Activated naive CD4-positive, alpha-beta T cell treated with anti-CD3 and anti-CD28 coated beads, Interleukin-2, amount 50 U/mL, for 16 hours (primary cell): ENCODE measurements around the gene ADAM23.

Source experiments
- DNase-seq: peaks from one replicate; pipeline ENCODE4 v3.0.0-alpha.2; 2020

The ADAM23 gene

DNA sequence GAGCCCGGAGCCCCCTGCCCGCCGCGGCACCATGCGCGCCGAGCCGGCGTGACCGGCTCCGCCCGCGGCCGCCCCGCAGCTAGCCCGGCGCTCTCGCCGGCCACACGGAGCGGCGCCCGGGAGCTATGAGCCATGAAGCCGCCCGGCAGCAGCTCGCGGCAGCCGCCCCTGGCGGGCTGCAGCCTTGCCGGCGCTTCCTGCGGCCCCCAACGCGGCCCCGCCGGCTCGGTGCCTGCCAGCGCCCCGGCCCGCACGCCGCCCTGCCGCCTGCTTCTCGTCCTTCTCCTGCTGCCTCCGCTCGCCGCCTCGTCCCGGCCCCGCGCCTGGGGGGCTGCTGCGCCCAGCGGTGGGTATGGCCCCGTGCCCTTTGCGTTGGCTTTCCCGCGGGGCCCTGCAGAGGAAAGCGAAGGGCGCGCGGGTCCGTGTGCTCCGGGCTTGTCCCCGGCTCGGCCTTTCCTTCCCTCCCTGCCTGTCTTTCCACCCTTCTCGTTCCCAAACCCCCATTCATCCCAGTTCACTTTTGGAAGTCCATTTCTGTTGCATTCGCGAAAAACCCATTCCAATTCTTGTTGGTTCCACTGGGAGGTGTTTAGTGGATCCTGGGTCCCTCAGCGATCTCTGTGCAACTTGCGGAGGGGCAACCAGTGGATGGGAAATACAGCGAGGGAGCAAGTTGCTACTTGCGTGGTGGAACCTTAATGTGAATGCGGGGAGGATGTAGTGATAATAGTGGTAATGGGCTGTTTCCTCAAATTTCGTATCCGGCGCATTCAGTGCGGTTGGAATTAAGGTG is 599 bp downstream of the ADAM23 start:
- DNase-seq = no peak

DNA sequence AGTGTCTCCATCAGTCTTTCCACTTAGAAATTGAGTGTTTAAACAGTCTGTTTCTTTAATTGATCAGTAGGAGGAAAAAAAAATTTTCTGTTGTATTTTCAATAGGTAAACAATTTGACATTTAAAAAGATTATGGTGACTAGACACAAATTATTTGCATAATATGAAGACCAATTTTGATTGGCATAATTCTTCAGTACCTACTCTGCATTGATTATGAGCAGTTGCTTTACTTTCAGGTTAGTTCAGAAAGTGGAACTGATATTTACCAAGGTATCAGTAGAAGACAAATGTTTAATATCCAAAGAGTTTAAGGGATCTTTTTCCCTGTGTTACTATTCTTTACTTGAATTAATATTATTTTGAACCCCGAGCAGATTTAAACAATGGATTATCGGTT is 2.6 kb downstream of the ADAM23 start:
- no peak for DNase-seq

DNA sequence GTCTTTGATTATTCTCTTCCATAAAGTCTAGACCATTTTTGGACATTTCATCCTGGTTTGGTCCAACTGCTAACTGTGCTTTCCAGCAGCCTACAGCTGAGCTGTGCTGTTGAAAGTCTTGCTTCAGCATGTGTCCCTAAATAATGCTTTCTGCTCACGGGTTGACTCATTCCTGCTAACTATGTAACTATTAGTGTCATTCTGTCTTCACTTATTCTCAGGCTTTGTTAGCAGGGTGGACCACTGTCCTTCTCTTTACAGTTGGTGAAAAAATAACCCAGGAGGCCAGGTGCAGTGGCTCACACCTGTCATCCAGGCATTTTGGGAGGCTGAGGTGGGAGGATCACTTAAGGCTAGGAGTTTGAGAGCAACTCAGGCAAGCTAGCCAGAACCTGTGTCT is 8.9 kb downstream of the ADAM23 start:
- DNase-seq = no peak

DNA sequence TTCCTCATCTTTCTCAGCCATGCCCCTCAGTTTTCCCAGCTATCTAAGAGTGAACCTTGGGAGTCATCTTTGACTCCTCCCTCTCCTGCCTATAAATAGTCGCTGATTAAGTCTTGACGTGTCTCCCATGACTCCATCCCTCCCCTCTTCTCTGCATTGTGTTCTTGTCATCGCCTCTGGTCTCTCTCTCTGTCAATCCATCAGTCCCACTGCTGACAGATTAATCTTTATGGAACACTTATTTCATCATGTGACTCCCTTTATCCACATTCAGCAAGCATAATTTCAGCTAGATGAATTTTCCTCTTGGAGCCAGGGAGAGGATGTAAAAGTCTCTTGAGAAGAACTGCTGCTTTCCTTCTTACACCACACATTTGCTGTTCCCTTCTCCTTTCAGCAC is 9.4 kb downstream of the ADAM23 start:
- DNase-seq = no peak

DNA sequence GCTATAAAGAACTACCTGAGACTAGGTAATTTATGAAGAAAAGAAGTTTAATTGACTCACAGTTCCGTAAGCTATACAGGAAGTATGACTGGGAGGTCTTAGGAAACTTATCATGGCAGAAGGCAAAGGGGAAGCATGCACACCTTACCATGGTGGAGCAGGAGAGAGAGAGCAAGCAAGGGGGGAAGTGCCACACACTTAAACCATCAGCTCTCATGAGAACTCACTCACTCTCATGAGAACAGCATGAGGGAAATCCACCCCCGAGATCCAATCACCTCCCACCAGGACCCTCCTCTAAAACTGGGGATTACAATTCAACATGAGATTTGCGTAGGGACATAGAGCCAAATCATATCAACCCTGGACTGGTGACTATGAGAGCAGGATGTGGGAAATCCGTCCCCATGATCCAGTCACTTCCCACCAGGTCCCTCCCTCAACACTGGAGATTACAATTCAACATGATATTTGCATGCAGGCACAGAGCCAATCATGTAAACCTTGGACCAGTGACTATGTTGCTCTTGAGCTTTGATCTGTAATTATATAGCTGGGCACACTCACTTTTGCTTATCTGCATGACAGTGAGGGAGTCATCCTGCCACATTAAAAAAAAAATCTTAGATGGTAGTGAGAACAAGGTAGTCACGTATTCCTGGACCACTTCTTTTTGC is 12.9 kb downstream of the ADAM23 start:
- no peak for DNase-seq

DNA sequence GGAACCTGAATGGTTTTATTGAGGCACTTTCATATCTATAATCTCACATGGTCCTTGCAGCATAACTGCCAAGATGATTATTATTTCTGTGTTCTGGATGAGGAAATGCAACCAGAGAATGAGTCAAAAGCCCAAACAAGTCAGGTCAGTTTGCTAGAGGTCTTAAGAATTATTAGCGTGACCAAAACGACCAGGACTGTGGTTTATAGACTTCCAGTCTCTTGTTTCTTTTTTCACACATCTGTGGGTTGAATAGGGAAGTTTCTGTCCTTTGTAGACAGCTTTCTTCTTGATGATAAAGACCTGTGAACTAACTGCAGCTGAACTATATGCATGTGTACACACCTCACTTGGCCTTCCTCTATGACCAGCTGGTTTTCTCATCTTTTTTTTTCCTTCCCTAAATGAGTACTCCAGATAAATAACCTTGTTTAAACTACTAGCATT is 13.9 kb downstream of the ADAM23 start:
- no peak for DNase-seq

DNA sequence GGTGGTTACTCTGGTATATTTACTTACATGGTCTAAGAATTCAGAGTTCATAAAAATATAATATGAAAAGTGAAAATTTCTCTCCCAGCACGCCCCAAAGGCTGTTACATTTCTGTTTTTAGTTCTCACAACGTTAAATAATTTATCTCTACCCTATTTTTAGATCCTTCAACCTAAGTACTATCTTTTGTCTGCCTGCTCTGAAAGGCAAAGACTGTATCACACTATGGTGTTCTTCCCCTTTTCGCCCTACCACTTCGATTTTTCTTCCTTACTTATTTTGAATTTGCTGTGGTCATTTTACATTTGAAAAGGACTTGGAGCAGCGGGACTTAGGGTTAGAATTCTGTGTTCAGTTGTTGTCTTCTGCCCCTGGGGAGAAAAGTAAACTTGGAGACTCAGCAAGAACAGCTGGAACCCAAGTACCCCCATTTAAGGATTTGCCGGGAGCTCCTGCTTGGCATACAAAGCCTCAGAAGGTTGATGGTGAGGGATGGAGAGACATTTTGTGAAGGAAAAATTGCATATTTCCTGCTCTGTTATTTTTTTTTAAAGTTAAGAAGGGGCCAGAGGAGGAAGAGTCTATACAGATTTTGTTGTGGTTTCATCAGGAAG is 19.0 kb downstream of the ADAM23 start:
- DNase-seq = no peak

DNA sequence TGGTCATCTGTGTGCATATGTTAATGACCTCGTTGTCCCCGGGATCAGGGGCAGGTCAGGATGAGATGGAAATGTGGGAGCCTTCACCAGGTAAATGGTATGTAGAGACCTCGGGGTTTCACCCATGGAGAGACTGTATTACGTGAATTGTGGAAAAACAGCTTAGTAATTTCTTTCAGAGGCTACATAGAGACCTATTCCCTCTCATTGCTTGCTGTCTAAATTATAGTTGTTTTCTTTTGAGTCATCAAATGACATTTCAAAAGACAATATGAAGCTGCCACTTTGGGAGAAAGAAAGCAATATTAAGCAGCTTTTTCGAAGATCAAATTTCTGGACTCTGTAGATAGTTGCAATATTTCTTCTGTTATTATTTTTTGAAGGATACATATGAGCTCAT is 20.4 kb downstream of the ADAM23 start:
- DNase-seq = no peak

DNA sequence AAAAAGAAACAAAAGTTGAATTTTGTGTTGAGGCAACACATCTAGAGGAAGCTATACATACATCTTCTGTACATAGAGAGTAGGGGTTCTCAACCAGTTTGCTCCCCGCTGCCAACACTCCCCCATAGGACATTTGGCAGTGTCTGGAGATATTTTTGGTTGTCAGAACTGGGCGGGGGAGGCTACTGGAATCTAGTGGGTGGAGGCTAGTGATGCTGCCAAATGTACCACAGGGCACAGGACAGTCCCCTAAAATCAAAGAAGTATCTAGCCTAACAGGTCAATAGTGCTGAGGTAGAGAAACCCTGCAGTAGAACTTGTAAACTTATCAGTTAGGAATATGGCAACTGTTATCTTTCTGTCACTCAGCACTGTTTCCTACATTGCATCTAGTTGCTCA is 21.3 kb downstream of the ADAM23 start:
- no peak for DNase-seq

DNA sequence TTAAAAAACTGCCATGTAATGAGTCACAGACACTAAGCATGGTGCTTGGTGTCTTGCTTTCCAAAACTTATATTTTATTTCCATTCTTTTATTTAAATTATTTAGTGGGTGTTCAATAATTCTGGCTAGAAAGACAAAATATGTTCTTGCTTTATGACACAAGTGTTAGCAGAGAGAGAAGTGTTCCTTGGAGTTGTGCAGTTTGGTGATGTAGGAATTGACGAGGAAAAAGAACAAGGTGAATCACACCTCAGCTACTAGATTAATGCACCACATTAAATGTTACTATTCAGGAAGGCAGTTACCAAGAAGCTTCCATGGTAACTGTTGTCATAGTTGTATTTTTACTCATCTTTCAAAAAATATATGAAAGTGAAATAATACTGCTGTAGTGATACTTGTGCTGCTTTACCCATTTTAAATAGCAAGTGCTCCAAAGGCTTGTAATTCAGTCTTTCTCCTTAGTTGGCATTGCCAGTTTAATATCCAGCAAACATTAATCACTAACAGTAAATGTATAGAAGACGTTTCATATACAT is 28.3 kb downstream of the ADAM23 start:
- DNase-seq = no peak

DNA sequence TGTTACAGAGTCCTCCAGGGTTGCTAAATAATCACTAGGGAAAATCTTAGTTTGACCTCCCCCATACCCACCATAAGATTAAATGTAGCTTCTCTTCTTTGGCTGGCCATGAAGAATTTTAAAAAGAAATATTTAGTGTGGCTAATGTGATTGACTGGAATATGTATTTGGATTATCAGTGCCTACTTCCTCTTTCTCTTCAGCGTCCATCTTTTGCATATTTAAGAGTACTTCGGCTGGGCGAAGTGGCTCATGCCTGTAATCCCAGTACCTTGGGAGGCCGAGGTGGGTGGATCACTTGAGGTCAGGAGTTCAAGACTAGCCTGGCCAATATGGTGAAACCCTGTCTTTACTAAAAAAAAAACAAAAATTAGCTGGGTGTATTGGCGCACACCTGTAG is 28.8 kb downstream of the ADAM23 start:
- DNase-seq = no peak

DNA sequence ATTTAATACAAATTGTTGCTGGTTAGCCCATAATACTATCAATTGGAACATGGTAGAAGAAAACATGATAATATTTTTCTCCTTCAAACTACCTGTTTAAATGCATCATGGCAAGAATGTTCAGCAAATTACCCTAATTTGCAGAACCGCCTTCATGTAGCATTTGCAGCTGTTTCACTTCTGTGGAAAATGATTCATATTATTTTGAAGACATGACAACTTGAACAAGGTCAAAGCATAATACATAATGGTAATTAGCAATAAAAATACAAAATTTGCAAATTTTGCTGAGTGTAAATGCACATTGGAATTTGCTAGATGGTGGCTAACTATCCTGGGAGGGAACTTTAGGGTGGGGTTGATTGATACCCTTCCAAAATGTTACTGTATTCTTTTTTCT is 30.8 kb downstream of the ADAM23 start:
- no peak for DNase-seq

DNA sequence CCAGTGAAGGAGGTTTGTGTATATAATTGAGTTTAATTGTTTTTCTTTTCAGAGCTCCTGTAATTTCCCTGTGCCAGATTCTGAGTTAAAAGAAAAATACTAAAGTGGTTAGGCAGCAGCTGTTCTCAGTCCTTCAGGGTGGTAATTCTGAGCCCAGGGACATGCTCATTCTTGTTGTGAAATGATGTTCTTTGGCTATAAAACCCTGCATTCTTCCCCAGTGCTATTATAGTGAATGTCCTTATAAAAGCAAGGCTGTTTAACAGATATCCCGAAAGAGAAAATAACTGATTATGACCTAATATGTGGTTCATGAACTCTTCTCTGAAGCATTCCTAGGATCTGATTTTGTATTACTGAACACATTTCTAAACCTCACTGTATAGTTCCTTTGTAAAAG is 34.0 kb downstream of the ADAM23 start:
- DNase-seq = no peak

DNA sequence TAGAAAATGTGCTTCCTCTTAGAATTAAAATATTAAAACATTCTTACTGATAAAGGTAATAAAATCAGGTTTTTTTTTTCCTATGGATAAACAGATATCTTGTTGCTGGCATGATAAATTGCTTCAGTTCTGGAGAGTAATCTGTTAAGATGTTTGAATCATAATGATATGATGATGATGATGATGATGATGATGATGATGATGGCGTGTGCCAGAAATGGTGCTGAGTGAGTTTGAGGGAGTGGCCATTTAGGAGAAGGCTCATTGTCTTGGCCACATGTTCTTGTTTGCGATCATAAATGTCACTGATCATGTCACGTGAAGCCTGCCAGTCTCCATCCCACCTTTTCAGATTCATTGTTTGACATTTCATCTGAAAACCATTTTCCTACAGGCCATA is 35.0 kb downstream of the ADAM23 start:
- no peak for DNase-seq

DNA sequence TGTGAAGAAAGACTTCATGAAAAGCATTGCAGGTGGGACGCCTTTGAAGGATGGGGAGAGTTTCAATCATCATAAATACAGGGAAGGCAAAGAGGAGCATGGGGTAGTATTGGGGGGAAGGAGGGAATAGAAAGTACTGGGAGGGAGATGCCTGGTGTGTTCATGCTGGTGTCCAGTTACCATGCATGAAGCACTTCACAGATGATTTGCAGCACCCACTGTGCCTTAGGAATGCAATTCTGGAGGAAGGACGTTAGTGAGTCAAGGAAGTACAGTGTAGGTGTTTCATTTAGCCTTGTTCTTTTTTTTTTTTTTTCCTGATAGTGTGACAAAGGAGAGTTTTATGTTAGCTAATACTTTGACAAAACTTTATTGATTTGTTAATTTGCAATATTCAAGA is 36.8 kb downstream of the ADAM23 start:
- no peak for DNase-seq

DNA sequence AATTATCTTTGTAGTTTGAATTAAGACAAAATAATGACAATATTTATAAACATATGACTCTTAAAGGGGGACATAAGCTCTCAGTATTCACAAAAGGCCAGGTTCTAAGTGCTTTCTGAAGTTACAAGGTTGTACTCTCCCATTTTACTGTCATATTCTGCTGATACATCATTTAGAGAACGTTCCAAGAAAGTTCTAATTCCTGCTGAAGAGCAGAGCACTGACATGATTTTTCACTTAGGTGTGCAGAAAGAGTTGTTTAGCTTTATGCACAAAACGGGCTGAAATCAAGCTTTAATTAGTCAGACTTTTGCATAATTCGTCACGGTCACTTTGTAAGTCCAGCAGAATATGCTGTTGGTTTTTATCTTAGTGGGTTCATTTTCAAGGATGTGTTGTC is 37.3 kb downstream of the ADAM23 start:
- DNase-seq = no peak

DNA sequence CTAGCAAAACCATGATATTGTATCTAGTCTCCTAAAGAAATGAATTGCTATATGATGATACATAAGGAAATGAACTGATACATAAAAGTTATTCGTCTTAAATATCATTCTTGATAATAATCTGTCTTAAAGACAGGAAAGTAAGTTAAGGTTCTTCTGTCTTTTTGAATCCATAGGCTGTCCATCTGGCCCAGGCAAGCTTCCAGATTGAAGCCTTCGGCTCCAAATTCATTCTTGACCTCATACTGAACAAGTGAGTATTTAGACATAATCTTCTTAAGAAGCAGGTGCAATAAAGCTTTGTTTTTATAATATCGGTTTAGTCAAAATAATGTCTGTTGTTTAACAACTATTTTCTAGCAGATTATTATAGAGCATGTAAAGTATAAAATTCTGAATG is 37.7 kb downstream of the ADAM23 start:
- DNase-seq = no peak

DNA sequence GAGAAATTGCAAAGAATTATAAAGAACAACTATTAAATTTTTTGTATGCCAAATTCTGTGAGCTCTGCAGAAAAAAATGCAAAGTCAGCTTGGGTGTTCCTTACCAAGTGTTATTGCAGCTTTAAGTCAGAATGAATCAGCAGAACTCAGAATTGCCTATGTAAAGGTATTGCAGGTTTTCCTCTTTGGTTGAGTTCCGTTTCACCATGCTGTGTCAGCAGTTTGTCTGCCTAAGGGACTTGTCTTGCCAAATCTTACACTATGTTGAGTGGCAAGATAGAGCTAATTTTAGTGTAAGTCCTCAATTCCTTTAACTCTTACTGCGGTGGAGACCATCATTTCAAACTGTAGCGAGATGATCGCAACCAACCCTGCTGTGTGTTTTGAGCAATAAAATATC is 38.8 kb downstream of the ADAM23 start:
- no peak for DNase-seq

DNA sequence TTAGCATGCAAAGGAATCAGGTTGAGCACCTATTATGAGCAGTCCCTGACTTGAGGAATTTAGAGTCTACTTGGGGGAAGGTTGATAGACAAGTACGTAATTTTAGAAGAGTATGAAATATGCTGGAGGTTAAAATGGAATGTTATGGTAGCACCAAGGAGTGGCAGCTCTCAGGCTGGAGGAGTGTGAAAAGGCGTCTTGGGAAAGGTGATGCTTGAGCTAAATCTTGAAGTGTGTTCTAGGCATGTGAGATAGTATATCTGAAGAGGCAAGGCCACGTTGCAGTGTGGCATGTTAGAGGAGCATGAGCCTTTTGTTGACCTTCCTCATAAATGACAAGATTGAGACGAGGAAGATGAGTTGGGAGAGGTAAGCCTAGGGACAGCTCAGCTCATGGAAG is 39.3 kb downstream of the ADAM23 start:
- no peak for DNase-seq

DNA sequence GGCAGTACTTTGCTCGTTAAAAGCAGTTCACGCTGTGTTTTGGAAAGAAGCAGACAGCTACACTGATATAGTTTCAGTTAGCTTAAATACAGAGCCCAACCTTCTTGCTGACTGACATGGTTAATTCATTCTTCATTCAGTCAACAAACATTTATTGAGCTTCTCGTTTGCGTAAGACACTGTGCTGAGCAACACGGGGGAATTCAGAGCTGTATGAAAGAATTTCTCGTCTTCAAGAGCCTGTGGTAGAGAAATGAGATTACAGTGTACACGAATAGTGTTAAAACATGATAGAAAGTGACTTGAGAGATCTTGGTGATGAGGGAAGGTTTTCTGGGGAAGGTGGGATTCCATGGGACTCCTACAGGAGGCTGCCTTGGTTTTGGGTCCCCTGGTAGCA is 44.7 kb downstream of the ADAM23 start:
- no peak for DNase-seq

DNA sequence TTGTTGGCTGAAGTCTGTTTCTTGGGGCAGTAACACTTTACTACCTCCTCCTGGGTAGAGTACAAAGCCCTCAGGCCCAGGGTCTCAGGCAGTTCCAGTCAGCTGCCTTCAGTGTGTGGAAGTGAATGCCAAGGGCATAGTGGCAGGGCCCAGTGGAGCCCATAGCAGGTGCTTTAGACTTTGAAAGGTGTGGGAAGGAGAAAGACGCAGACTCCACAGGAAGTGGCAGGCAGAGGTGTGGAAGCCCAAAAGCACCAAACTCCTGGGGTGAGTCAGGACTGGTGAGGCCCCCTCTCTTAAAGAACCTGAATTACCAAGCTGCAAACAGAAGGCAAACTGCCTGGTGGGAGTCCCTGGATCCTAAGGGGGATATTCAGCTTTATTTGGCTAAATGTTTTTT is 45.3 kb downstream of the ADAM23 start:
- DNase-seq = no peak

DNA sequence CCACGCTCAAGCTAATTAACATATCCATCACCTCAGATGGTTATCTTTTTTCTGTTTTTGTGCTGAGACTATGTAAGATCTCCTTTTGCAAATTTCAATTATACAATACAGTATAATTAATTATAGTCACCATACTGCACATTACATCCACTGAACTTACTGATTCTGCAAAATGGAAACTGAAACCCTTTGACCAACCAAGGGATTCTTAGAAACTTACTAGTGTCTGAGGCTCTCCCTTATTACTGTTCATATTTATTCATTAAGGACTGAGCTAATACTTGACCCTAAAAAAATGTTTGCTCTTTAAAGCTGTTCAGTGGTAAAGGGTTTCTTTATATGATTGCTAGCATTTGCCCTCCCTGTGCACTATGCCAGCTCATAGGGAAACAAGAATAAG is 50.7 kb downstream of the ADAM23 start:
- no peak for DNase-seq

DNA sequence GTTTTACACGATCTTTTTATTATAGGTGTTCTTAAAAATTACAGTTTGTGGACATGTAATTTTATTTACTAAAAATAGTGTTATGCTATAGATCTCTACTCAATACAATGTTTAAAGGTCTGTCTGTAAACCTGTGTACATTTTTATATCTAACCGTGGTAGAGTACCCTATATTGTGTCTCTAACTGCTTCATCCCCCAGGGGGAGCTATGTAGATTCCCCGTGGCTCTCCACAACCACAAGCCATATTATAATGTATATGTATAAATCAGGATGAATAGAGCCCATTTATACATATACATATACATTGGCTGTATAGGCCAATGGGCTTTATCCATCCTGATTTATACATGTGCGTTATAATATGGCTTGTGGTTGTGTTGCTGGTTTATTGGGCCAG is 59.4 kb downstream of the ADAM23 start:
- DNase-seq = no peak

DNA sequence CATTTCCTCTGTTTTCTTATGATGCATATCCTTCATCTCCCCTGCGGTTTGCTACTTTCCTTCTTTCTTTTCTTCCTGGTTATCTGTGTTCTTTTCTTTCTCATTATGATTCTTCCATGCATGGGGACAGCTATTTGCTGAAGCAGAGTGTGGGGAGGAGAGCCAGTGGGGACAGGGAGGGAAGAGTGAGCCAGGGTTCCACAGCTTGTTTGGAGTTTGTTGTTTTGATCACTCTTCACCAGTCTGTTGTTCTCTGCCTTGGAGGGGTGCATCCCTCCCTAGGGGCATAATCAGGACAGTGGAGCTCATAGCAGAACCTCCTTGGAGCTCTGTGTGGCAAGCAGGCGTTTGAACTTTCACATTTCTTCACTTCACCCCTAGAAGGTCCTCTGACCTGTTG is 68.0 kb downstream of the ADAM23 start:
- no peak for DNase-seq
